PFSK-1 (cell line): Measurements from ENCODE around the gene FOXE1.

ENCODE experiments used
- FOXP2 ChIP-seq: optimal IDR thresholded peaks from 2 replicates; pipeline ENCODE3; 2011; ENCODE audit warnings: borderline replicate concordance, control low read depth, inconsistent platforms; ENCODE audit not compliant: insufficient read depth; ENCODE audit errors: extremely low read length, extremely low read depth
- POLR2AphosphoS5 ChIP-seq: IDR thresholded peaks from 2 replicates; pipeline ENCODE4 v1.6.1; 2012; ENCODE audit warnings: low read depth, mild to moderate bottlenecking, control low read depth, low read length, moderate library complexity
- SIN3A ChIP-seq: IDR thresholded peaks from 2 replicates; pipeline ENCODE4 v1.6.1; 2012; ENCODE audit warnings: mild to moderate bottlenecking, low read length, moderate library complexity, borderline replicate concordance; ENCODE audit not compliant: insufficient read depth
- TAF1 ChIP-seq: IDR thresholded peaks from 2 replicates; pipeline ENCODE4 v1.6.1; 2012; ENCODE audit warnings: low read length, control low read depth, borderline replicate concordance; ENCODE audit not compliant: insufficient read depth
- TF ChIP-seq, protein P1 (sequence below), 2 experiments: IDR thresholded peaks; 2 replicates each; pipeline versions ENCODE4 v1.6.1 to v1.8.0; 2011 to 2012; ENCODE audit warnings: low read depth in 2 of 2, low read length in 2 of 2, control low read depth in 1 of 2, inconsistent platforms in 1 of 2, mild to moderate bottlenecking in 1 of 2, moderate library complexity in 1 of 2; ENCODE audit not compliant: insufficient read depth in 1 of 2

The FOXE1 gene

DNA sequence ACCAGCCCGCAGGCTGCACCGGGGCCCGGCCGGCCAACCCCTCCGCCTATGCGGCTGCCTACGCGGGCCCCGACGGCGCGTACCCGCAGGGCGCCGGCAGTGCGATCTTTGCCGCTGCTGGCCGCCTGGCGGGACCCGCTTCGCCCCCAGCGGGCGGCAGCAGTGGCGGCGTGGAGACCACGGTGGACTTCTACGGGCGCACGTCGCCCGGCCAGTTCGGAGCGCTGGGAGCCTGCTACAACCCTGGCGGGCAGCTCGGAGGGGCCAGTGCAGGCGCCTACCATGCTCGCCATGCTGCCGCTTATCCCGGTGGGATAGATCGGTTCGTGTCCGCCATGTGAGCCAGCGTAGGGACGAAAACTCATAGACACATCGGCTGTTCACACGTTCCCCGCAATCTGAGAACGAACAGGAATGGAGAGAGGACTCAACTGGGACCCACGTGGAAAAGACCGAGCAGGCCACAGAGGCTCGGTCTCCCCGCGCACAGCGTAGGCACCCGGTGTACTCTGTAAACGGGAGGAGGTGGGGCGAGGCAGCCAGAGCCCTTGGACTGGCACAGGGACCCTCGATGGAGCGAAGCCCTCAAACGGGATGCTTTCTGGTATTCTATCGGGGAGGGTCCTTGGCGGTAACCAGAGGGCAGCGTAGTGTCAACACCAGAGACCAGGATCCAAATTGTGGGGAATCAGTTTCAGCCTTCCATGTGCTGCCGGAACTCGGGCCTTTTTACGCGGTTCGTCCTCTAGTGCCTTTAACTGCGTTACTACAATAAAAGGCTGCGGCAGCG, 1.9 kb downstream of the FOXE1 start:
- TF ChIP-seq POLR2AphosphoS5 (no peak), SIN3A (no peak), FOXP2 (no peak)
- TF ChIP-seq, protein P1, sequence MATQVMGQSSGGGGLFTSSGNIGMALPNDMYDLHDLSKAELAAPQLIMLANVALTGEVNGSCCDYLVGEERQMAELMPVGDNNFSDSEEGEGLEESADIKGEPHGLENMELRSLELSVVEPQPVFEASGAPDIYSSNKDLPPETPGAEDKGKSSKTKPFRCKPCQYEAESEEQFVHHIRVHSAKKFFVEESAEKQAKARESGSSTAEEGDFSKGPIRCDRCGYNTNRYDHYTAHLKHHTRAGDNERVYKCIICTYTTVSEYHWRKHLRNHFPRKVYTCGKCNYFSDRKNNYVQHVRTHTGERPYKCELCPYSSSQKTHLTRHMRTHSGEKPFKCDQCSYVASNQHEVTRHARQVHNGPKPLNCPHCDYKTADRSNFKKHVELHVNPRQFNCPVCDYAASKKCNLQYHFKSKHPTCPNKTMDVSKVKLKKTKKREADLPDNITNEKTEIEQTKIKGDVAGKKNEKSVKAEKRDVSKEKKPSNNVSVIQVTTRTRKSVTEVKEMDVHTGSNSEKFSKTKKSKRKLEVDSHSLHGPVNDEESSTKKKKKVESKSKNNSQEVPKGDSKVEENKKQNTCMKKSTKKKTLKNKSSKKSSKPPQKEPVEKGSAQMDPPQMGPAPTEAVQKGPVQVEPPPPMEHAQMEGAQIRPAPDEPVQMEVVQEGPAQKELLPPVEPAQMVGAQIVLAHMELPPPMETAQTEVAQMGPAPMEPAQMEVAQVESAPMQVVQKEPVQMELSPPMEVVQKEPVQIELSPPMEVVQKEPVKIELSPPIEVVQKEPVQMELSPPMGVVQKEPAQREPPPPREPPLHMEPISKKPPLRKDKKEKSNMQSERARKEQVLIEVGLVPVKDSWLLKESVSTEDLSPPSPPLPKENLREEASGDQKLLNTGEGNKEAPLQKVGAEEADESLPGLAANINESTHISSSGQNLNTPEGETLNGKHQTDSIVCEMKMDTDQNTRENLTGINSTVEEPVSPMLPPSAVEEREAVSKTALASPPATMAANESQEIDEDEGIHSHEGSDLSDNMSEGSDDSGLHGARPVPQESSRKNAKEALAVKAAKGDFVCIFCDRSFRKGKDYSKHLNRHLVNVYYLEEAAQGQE (IDR thresholded peaks at IDR 0.05; ENCODE audit: insufficient read depth in 1 of 2, low read depth in 2 of 2, low read length in 2 of 2): no peak

DNA sequence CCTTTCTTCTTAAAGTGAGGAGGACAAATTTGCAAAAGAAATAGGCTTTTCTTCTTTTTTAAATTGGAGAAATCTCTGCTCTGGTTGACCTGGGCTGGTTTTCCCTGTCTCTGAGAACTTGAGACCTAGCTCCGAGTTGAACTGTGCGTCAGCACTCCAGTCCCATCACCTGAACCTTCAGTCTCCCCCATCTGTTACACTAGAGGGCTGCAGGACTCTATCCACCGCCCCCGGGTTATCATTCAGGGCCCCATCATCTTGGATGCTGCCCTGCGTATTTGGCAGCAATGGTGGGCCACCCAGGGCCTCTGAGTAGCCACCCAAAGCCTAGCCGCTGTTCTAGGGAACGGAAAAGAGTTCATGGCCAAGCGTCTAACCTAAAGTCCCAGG, 2.5 kb downstream of the FOXE1 start:
- no peak for TF ChIP-seq SIN3A
- TF ChIP-seq POLR2AphosphoS5: no peak
- TF ChIP-seq TAF1: no peak
- TF ChIP-seq, protein P1 (IDR thresholded peaks at IDR 0.05; ENCODE audit: insufficient read depth in 1 of 2, low read depth in 2 of 2, low read length in 2 of 2): no peak
- TF ChIP-seq FOXP2: no peak

DNA sequence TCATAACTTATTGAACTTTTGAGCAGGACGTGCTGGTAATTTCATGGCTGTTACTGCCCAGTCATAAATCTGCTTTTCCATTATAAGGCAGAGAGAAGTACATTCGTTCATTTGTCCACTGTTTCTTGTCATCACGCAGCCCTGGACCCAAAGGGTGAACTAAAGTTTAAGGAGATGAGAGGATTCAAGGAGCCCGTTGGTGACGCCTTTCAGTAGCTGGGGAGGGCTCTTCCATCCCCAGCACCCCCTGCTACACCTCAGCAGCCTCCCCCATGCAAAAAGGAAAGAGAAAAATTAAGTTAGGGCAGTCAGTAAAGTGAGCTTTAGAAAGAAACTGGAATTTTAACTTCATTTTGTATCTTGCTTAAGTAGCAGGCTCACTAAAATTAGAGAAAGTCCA, 2.9 kb downstream of the FOXE1 start:
- TF ChIP-seq, protein P1 (IDR thresholded peaks at IDR 0.05; ENCODE audit: insufficient read depth in 1 of 2, low read depth in 2 of 2, low read length in 2 of 2): no peak
- no peak for TF ChIP-seq POLR2AphosphoS5
- TF ChIP-seq SIN3A: no peak

DNA sequence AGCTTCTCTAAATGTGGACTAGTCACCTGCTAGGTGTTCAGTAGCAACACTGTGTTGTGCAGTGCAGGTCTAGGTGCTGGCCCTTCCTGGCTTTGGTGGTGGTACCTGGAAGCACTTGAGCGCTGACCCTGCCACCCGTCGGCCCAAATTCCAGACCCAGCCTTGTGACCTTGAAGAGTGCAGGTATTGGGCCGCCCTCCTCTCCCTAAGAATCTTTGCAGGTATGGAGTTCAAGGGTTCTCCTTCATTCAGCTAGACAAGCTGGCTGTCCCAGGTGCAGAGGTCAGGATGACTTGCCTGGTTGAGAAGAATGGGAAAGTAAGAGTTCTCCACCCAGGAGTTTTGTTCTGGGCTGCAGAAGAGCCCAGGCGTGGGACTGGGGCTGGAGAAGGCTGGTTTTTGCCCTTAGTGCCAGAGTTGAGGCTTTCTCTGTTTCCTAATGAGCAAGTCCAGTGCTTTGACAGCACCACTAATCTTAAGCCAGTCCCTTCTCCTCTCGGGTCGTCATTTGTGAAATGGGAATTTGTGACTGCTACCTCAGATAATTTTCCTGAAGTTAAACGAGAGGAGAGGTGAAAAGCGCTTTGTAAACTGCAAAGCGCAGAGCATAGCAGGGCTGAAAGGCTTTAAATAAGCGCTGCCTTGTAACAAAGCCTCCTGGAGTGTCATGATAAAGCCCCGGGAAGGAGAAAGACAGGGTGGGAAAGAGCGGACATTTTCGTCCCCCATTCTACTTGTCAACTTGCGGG, 4.0 kb downstream of the FOXE1 start:
- TF ChIP-seq POLR2AphosphoS5 (no peak), TAF1 (no peak), SIN3A (no peak), FOXP2 (no peak)
- TF ChIP-seq, protein P1 (IDR thresholded peaks at IDR 0.05; ENCODE audit: insufficient read depth in 1 of 2, low read depth in 2 of 2, low read length in 2 of 2): no peak
